Measurements from ENCODE around the gene GTF3C5.
"Not testable (repeated sequence)": the region's sequence is repeated elsewhere in the genome, so short reads cannot be mapped to it uniquely, and the experiment has no call there.

GTF3C5 gene, protein sequence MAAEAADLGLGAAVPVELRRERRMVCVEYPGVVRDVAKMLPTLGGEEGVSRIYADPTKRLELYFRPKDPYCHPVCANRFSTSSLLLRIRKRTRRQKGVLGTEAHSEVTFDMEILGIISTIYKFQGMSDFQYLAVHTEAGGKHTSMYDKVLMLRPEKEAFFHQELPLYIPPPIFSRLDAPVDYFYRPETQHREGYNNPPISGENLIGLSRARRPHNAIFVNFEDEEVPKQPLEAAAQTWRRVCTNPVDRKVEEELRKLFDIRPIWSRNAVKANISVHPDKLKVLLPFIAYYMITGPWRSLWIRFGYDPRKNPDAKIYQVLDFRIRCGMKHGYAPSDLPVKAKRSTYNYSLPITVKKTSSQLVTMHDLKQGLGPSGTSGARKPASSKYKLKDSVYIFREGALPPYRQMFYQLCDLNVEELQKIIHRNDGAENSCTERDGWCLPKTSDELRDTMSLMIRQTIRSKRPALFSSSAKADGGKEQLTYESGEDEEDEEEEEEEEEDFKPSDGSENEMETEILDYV
- total RNA-seq, result 59.8 reads per million, percentile 72 among the genes with 10 or more reads in this experiment

DNA sequence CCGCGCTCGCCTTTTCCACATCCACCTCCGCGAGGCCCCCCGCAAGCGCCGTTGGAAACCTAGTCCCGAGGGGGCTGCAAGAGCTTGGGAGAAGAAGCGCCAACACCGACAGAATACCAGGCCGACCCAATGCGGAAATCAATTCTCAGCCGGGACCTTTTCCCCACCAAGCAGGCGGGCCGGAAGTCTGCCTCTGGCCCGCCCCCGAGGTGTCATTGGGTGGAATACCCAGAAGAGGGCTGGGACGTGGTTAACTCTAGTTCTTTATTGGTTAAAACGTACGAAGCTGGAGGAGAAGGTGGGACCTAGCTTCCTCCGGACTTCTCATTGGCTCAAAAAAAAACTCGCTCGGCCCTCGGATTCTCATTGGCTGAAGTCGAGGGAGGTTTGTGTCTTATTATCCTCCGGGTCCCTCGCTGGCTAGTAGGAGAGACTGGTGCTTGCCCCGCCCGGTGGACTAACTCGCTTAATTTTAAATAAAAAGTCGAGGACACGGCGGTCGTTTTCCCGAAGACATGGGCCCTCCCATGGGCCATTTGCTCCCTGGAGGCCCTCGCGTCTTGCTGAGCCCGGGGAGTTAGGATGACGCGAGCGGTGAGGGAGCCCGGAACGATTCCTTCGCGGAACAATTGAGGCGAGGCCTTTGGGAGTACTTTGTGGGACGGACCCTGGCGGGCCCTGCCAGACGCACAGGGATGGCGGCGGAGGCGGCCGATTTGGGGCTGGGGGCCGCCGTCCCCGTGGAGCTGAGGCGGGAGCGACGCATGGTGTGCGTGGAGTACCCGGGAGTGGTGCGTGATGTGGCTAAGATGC lies at the start of gene GTF3C5:
TSS of gene GTF3C5 (plus strand) at position 681 of the 813 bp plus-strand sequence. CDS start at position 696, 15 bp downstream.
- peak; percentile 88 for DNase-seq

DNA sequence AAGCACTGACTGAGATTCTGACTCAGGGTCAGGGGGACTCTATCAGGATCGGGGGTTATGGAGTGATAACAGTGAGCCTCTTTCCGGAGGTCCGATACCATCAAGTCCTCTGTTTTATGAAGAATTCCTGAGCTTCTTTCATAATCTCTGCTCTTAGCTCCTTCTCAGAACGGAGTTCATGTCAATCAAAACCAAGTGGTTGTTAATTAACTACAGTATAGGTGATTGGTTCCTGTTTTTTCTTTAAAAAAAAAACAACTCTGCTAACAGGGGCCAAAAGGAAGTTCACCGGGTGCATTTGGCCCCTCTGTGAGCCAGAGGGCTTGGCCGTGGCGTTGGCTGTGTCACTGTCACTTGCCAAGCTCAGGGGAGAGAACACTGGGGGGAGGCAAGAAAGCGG lies 48.3 kb upstream of the GTF3C5 start:
- no peak for DNase-seq

DNA sequence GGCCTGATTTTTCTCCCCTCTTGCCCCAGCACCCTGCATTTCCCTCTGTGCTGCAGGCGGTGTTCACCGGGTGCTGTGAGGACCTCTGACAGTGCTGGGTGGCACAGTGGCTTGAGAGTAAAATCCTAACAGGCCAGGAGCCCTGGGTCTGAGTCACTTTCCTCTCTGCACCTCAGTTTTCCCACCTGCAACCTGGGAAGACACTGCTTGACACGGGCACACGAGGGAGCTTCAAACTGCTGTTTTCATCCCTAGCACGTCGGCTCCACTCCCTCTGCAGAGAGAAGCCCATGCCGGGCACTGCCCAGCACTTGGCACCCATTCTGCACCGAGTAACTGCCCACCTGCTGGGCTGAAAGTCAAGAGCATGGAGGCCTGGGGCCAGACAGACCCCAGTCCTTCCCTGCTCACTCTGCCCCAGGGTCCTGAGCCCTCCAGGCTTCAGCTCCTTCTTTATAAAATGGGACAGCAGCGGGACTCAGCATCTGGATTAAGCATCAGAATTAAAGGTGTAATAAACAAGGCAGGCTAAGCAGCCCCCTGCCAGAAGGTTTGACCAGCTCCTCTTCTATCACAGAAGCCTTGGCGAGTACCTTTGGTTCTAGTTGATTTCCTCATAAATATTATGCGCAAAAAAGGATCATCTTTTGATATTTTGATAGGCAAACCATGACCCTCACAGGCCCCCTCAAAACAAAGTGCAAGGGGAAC lies 47.2 kb upstream of the GTF3C5 start:
- DNase-seq, result no peak

DNA sequence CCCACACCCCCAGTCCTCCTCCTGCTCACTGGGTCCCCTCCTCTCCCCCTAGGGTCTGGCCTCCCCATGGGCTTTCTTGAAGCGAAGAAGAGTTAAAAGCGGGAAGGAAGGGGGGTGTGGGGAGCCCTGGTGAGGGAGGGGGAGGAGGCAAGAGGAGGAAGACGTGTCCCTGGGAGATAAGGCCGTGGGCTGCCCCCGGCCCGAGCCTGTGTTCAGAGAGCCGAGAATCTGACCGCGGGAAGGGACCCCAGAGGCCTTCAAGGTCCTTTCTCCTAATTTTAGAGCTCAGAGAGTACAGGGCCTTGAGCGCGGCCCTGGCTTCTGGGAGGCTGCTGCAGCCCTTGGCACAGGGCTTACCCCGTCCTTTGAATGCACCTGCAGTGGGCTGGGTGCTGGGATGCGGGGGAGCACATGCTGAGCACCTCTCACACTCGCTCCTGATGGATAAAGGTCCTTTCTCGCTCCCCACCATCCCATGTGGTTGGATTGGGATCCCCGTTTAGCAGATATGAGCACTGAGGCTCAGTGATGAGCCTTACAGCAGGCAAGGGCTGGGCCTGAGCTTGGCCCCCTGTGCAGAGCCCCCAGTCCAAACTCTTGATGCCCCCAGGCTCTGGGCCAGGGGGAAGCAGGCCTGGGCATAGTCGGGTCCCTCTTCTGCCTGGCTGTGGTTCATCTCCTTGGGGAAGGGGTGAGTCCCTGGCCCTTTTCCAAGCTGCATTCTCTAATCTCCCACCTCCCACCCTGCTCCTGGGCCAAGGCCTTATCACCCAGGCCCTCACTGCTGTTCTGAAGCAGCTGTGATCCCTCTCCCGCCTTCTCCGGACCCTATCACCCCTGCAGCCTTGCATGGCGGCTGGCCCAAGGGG lies 46.4 kb upstream of the GTF3C5 start:
- no peak for DNase-seq

DNA sequence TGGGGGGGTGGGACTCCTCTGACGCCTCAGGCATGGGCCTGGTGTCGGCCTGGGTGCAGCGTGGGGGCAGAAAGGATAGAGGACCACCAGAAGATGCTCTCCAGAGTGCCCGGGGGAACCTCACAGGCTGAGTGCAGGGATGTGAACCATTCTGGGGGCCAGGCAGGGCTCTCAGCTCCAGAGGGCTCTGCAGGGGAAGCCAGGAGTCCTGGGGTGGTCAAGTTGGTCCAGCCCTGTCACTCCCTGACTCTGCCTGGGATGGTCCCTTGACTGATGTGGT lies 45.8 kb upstream of the GTF3C5 start:
- DNase-seq, result no peak

DNA sequence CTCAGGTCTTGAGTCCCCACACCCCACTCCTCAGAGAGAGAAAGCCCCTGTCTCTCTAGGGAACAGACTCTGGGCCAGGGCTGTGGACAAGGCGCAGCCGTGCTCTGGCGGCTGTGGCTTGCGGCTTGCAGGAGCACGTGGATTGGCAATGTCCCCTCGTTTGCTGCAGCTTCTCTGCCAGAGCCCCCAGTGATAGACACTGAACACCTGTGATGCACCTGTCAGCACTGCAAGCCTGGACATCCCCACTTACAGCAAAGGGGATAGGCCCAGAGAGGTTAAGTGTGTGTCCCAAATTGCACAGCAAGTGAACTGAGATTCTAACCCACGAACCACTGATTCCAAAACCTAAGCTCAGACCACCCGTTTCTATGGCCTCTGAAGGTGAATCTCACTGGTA lies 45.3 kb upstream of the GTF3C5 start:
- DNase-seq, result no peak

DNA sequence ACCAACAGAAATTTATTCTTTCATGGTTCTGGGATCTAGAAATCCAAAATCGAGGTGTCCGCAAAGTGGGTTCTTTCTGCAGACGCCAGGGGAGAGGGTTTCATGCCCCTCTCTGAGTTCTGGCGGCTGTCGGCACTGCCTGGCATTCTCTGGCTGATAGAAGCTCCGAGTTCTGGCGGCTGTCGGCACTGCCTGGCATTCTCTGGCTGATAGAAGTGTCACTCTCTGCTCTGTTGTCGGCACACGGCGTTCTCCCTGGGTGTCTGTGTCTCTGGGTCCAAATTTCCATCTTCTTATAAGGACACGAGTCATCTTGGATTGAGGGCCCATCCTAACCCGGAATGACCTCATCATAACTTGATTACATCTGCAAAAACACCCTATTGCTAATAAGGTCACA lies 44.7 kb upstream of the GTF3C5 start:
- no peak for DNase-seq

DNA sequence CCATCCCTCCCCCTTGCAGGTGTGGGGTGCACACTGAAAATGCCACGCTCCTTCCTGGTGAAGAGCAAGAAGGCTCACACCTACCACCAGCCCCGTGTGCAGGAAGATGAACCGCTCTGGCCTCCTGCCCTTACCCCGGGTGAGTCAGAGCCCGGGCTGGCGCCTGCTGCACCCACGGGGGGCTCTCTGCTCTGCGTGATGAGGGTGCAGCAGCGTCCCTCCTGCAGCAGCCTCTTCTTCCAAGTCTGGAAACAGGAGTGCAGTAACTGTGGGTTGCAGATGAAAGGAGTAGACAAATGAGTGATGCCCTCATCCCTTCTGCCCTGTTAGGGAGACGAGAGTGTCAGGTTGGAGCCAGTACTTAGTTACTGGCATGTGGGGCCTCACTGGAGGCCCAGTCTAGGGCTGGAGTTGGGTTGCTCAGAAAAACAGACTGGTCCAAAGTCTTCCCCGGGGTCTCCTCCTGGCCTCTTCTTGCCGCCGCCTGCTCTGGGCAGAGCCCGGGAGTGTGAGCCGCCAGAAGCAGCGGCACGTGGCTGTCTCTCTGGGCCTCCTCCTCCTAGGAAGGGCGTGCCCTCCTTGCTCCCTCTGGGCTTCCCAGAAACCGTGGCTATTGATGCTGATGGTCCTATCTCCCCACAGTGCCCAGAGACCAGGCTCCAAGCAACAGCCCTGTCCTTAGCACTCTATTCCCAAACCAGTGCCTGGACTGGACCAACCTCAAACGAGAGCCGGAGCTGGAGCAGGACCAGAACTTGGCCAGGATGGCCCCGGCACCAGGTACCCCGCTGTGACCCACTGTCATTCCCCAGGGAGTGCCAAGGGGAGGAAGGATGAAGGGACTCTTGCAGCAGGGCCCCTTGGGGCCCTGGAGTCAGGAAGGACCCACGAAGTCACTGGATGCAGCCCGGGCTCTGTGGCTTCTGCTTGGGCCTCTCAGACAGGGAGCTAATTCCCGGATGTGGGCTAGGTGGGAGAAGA lies 43.9 kb upstream of the GTF3C5 start:
- DNase-seq, result no peak

DNA sequence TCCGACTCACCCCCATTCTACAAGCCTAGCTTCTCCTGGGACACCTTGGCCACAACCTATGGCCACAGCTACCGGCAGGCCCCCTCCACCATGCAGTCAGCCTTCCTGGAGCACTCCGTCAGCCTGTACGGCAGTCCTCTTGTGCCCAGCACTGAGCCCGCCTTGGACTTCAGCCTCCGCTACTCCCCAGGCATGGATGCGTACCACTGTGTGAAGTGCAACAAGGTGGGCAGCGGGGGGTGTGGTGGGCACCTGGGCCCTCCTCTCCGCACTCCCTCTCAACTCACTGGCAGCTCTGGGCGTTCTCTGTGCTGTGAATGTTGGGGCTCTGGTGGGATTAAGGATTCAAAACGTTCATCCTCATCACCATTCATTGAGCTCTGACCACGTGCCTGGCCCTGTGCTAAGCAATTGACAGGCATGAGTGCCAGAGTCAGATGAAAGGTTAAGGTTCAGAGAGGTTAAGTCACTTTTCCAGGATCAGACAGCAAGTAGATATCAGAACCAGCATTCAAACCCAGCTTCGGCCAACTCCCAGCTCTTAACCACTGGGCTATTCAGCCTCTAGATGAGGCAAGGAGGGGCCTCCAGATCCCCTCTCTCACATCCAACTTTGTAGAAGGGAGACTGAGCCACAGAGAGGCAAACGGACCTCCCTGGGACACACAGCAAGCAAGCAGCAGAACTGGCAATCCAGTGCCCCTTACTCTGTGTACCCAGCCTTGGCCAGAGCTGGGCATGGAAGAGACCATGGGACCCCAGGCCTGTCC lies 42.4 kb upstream of the GTF3C5 start:
- DNase-seq, result no peak

DNA sequence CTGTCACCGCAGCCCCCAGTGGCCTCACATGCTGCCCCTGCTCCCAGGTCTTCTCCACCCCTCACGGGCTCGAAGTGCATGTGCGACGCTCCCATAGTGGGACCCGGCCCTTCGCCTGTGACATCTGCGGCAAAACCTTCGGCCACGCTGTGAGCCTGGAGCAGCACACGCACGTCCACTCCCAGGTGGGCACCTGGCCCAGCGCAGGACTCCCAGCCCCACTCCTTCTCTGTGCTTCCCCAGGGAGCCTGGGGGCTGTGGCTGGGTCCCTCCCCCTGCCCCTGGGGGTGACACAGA lies 41.8 kb upstream of the GTF3C5 start:
- DNase-seq, result no peak

DNA sequence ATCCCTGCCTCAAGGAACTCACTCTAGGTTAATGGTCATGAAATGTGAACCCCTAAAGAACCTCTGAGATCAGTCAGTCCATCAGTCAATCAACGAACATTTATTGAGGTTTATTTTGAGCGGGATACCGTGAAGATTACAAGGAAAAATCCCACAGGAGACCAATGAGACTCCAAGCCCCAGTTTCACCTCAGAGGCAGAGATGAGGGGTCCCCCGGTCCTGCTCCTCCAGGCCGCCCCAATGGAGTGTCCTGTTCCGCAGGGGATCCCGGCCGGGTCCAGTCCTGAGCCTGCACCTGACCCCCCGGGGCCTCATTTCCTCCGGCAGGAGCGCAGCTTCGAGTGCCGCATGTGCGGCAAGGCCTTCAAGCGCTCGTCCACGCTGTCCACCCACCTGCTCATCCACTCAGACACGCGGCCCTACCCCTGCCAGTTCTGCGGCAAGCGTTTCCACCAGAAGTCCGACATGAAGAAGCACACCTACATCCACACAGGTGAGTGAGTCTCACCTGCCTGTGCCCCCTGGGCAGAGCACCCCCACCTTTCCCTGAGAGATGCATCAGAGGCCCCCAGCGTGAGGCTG lies 41.3 kb upstream of the GTF3C5 start:
- DNase-seq, result no peak

DNA sequence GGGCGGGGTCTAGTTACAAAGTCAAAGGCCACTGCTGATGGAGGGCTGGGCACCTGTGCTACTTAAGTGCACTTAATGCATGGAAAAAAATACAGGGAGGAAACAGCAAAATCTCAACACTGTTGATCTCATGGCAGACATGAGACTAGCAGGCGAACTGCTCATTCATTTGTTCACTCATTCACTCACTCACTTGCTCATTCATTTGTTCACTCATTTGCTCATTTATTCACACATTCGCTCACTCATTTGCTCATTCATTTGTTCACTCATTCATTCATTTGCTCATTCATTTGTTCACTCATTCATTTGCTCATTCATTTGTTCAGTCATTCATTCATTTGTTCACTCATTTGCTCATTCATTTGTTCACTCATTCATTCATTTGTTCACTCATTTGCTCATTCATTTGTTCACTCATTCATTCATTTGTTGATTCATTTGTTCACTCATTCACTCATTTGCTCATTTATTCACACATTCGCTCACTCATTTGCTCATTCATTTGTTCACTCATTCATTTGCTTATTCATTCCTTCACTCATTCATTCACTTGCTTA lies 40.7 kb upstream of the GTF3C5 start:
- DNase-seq, result not testable (repeated sequence)

DNA sequence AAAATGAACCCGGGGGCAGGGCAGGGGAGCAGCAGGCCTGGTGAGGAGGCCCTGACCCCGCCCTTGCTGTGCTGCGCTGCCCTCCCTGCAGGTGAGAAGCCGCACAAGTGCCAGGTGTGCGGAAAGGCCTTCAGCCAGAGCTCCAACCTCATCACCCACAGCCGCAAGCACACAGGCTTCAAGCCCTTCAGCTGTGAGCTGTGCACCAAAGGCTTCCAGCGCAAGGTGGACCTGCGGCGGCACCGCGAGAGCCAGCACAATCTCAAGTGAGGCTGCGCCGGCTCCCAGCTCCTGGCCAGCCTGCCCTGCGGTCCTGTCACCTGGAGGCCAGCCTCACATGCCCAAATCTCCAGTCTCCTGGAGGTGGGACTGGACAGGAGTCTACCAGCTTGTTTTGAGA lies 40.0 kb upstream of the GTF3C5 start:
- DNase-seq, result no peak

DNA sequence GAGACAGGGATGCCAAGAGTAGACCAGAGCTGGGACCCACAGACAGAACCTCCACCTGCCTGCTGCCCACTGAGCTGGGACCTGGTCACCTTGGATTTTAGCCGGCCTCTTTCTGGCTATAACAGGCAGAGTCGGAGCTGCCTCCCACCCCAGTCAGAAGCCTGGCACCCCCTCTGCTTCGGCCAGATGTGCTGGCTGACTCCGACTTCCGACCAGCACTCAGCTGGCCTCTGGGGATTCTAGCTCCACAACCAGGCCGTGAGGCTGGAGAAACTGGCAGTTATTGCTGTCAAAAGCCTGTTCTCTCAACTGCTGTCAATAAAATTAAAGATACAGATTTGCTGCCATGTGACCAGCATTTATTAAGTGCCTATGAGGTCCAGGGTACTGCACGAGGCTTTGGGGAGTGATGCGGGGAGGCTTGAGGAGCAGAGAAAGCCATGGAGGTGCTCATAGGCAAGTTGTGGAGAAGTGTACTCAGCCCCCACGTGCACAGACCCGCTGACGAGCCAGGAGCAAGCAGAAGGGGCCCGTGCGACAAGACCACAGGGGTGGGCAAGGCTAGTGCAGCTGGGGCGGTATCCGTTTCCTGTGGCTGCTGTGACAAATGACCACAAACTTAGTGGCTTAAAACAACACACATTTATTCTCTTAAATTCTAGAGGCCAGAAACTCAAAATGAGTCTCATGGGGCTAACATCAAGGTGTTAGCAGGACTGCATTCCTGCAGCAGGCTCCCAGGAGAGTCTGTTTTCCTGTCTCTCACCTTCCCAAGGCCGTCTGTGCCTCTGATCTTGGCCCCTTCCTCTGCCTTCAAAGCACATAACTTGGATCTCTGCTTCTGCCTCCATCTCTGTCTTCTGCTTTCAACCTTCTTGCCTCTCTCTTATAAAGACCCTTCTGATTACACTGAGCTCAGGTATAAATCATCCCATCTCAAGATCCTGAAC lies 39.2 kb upstream of the GTF3C5 start:
- DNase-seq, result no peak

DNA sequence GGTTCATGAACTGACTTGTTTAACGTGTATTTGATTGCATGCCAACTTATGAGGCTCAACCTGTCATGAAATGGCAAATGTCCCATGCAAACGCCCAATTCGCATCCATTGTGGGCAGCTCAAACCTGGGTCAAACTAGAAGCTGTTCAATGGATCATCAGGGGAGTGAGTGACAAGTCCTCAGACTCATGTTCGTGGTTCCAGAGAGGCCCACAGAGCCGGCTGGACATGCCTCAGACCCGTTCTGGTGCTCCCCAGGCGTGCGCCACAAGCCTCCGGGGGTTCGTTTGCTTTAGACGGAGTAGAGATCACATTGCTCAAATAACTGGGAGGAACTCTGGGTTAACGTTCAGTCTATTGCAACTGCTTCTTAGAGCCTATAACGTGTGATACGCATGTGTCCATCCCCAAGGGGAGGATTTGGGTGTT lies 37.3 kb upstream of the GTF3C5 start:
- DNase-seq, result no peak

DNA sequence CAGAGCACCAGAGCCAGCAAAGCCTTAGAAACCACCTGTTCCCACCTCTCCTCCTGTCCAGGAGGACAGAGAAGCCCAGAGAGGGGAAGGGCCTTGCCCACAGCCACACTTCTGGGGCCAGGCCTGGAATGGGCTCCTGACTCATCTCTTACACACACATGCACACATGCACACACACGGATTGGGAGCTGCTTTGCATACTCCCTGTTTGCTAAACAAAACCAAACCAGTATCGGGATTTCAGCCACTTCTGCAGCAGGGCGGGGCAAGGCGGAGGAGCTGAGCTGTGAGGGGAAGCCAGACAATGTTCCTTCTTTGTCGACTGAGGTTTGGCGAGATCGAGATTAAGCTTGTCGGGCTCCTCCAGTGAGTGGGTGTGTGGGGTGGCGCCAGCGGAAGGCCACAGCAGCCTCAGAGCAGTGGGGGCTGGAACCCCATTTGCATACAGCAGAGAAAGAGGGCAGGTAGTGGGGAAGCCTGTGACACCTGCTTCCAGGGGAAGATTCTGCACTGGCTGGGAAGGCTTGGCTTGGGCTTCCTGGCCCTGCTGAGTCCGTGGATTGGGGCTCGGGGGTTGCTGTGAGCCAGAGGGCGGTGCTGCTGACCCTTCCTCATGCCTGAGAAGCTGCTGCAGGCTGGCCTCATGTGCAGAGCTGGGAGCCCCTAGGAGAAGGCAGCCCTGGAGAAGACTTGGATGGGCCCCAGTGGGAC lies 36.2 kb upstream of the GTF3C5 start:
- no peak for DNase-seq

DNA sequence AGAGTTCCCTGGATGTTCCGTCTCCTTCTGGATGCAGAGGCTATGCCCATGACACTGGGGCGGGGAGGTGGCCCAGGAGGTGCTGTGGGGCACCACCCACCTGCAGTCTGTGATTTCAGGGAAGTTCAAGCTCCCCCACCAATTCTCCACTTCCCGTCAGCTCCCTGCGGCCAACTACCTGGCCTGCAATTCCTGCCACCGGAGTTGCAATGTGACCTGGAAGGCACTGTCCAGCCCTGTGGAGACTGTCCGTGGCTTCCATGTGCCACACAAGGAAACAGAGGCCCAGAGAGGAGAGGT lies 35.7 kb upstream of the GTF3C5 start:
- DNase-seq, result no peak

DNA sequence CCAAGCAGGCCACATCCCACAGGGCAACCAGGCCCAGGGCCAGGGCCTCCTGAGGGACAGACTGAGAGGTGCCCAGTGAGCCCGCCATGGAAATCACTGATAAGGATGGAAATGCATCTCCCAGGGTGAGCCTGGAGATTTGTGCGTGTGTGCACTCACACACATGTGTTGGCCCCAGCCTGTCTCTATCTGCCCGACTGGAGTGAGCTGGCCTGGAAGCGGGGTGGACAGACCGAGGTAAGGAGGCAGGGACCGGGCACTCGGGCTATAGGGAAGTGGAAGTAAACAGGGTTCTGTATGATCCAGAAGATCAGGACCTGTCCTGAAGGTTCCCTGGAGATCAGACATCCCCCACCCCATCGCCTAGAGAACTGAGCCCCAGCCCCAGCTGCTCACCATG lies 34.9 kb upstream of the GTF3C5 start:
- no peak for DNase-seq

All from effector CD4-positive, alpha-beta T cell (primary cell).